ENCODE data around the gene AMPD3.

DNA sequence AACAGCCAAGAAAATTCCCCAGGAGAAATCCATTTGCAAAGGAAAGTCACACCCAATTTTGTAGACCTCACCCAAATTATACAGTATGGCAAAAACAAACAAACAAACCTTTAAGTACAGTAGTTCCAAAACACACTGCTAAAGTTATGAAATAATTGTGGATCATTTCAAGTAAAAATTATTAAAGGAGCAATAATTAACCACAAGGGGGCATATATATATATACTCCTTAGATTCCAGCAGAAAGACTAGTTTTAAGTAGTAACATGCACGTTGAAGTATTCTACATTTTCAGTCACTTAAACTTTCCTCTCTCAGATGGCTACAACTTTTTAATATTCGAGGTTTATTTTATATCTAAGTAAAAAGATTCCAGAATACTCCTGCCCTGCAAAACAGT lies 59.1 kb downstream of the AMPD3 start:
- TF ChIP-seq, protein P1, sequence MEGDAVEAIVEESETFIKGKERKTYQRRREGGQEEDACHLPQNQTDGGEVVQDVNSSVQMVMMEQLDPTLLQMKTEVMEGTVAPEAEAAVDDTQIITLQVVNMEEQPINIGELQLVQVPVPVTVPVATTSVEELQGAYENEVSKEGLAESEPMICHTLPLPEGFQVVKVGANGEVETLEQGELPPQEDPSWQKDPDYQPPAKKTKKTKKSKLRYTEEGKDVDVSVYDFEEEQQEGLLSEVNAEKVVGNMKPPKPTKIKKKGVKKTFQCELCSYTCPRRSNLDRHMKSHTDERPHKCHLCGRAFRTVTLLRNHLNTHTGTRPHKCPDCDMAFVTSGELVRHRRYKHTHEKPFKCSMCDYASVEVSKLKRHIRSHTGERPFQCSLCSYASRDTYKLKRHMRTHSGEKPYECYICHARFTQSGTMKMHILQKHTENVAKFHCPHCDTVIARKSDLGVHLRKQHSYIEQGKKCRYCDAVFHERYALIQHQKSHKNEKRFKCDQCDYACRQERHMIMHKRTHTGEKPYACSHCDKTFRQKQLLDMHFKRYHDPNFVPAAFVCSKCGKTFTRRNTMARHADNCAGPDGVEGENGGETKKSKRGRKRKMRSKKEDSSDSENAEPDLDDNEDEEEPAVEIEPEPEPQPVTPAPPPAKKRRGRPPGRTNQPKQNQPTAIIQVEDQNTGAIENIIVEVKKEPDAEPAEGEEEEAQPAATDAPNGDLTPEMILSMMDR (IDR thresholded peaks at IDR 0.05 in 8 of 11, conservative IDR thresholded peaks at IDR 0.05 in 3 of 11), result peak in 7 of 11 experiments; percentile 14 to 55 (median 41)
- TF ChIP-seq POLR2AphosphoS5 (IDR thresholded peaks at IDR 0.05) (no peak), POLR2A (IDR thresholded peaks at IDR 0.05) (no peak)
